Measurements from ENCODE around the gene TMEM81. TPM values are rescaled to one million over a fixed set of nuclear protein-coding genes. Genes with fewer than 3 reads are reported as not detected.

TMEM81 gene
- 0.65 and 2.3 TPM in 2 replicates for total RNA-seq

DNA sequence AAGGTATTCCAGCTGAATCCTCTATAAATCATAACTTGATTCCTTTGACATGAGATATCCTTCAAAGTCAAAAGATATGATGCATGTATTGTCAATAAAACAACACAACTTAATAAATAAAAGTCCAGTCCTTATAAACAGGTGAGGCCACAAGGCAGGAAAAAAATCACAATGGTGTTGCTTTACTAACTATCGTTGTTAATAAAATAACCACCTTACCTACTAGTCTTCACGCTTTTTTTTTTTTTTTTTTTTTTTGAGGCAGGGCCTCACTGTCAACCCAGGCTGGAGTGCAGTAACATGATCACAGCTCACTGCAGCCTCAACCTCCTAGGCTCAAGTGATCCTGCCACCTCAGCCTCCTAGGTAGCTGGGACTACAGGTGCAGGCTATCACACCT is at the start of gene TMEM81:
Gene TMEM81 (minus strand): TSS at position 101 of the 400 bp plus-strand sequence. CDS start 140 bp downstream, outside the sequence.

GRCh38 chr1:205121660-205122488 is 37.6 kb upstream of the TMEM81 start, which contains the start of gene RBBP5:
RBBP5 (minus strand) TSS chr1:205121978; CDS start chr1:205121873, 105 bp downstream.

DNA sequence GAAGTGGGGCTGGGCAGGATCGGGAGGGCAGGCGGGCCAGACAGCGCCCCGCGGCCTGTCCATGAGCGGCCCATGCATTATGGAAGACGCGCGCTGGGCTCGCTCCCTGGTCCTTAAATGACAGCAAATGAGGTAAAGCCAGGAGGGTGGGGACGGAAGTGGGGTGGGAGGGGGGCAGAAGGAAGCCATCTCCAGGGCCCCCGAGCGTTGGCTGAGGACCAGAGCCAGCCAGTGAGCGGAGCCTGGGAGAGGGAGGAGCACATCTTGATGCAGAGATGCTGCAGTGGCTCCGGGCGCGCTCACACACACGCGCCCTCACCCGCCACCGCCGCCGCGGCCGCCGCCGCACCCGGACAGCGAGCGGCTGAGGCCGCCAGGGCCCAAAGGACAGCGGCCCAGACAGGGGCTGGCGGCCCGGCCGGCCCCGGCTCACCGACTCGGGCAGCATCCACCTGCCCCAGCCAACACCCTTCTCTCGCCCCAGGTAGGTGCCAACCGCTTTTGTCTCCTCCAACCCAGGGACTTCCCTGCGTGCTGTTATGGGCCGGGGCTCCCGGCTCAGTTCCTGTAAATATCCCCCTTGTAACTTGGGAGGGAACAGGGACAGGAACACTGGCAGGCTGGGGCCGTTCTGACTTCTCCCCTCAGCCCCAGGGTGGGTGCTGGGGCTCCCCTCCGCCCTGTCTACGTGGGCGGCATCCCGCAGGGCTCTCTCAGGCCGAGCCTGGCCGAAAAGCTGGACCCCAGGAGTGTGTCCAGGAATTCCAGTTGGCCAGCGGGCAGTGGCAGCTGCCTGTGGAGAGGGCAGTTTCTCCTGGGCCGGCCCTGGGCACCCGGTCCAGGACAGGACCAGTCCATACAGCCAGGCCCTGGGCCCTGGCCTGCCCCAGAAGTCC is 41.1 kb downstream of the TMEM81 start, which contains the start of gene CNTN2:
Gene CNTN2 (plus strand): TSS at position 302 of the 896 bp plus-strand sequence. CDS start 9,974 bp downstream, outside the sequence.

Other genes with a start within 250 kb of the TMEM81 start
- gene NFASC, start 213.6 kb downstream of the TMEM81 start, total RNA-seq = under 0.01 and 0.06 TPM in 2 replicates
- not detected in 2 replicates for gene CNTN2, start 41.2 kb downstream of the TMEM81 start, total RNA-seq
- 12.1 and 22.6 TPM in 2 replicates for gene RBBP5, start 37.5 kb upstream of the TMEM81 start, total RNA-seq
- gene DSTYK, start 127.2 kb upstream of the TMEM81 start, total RNA-seq = 7.9 and 14.9 TPM in 2 replicates
- gene TMCC2, start 143.5 kb upstream of the TMEM81 start, total RNA-seq = 0.81 and 4.3 TPM in 2 replicates
- 2.9 and 16.2 TPM in 2 replicates for gene NUAK2, start 237.3 kb upstream of the TMEM81 start, total RNA-seq

All from bladder microvascular endothelial cell (primary cell).